Panc1 (cell line): ENCODE measurements around the gene CDH5. TPM values are rescaled to one million over a fixed set of nuclear protein-coding genes. Genes with fewer than 3 reads are reported as not detected.
A peak's percentile ranks its signal among the peaks of the same experiment; 100 is the strongest.

Source experiments
- ATAC-seq: fragments of 200-7000 bp; cut with Tn5 transposase; 2 replicates; pipeline ENCODE4 v1.9.1; 2020; ENCODE audit warnings: mild to moderate bottlenecking, moderate library complexity
- BruUV-seq: library from RNA; stranded (reverse); fragments of 400-500 nt; replicated peaks from 2 replicates; lab custom pipeline; 2021; lab: Mats Ljungman, UMichigan
- CTCF ChIA-PET: fragments of 300-600 bp; sonication (Branson Sonifier 250); formaldehyde crosslinking; loops from one replicate; lab custom pipeline; 2022; ENCODE audit warnings: antibody characterized with exemption; lab: Charles Lee
- POLR2A ChIA-PET: fragments of 300-600 bp; sonication (Branson Sonifier 250); formaldehyde crosslinking; loops from one replicate; lab custom pipeline; 2022; ENCODE audit warnings: antibody characterized with exemption; lab: Charles Lee
- DNase-seq: peaks from one replicate; pipeline ENCODE4 v3.0.0-alpha.2; 2010; ENCODE audit warnings: low read depth, low spot score
- H3K27ac ChIP-seq: 2 replicates; pipeline ENCODE4 v1.5.1; 2011; ENCODE audit warnings: mild to moderate bottlenecking, low read length, inconsistent platforms
- H3K27me3 ChIP-seq: fragments of 200-500 bp; sonication (Bioruptor generic); 2 replicates; pipeline ENCODE4 v1.6.0; 2014; ENCODE audit warnings: low read length, inconsistent platforms; ENCODE audit not compliant: control insufficient read depth, insufficient read depth
- H3K36me3 ChIP-seq: fragments of 200-500 bp; sonication (Bioruptor generic); 2 replicates; pipeline ENCODE4 v1.5.1; 2014; ENCODE audit warnings: inconsistent platforms, mild to moderate bottlenecking, low read length, moderate library complexity; ENCODE audit not compliant: control insufficient read depth, insufficient read depth
- H3K4me1 ChIP-seq: 2 replicates; pipeline ENCODE4 v1.5.1; 2011; ENCODE audit warnings: inconsistent platforms, mild to moderate bottlenecking, low read length, moderate library complexity; ENCODE audit not compliant: control insufficient read depth, insufficient read depth
- H3K4me3 ChIP-seq, 2 experiments: 2 replicates each; pipeline ENCODE4 v1.5.1; 2011 to 2012; ENCODE audit warnings: low read depth in 2 of 2, low read length in 2 of 2, mild to moderate bottlenecking in 2 of 2, inconsistent platforms in 1 of 2, moderate library complexity in 1 of 2
- H3K9me3 ChIP-seq: fragments of 200-500 bp; sonication (Bioruptor generic); 2 replicates; pipeline ENCODE4 v1.5.1; 2014; ENCODE audit warnings: low read depth, mild to moderate bottlenecking, inconsistent platforms, low read length, moderate library complexity; ENCODE audit not compliant: control insufficient read depth, insufficient read depth
- POLR2AphosphoS5 ChIP-seq: IDR thresholded peaks from 2 replicates; pipeline ENCODE4 v1.6.1; 2012; ENCODE audit warnings: mild to moderate bottlenecking, low read depth, low read length, moderate library complexity
- SIN3A ChIP-seq: IDR thresholded peaks from 2 replicates; pipeline ENCODE4 v1.6.1; 2012; ENCODE audit warnings: low read depth, mild to moderate bottlenecking, low read length, moderate library complexity, borderline replicate concordance; ENCODE audit not compliant: insufficient read depth
- TCF7L2 ChIP-seq: IDR thresholded peaks from 2 replicates; pipeline ENCODE4 v1.6.1; 2011; ENCODE audit warnings: mild to moderate bottlenecking, low read depth, low read length, inconsistent platforms
- in situ Hi-C: cut with HindIII; loops from 2 replicates; pipeline ENCODE4 v1.10.0; 2016; ENCODE audit warnings: low sequenced_read_pairs, low pct_unique_long_range_greater_than_20kb
- intact Hi-C: fragments of 100-400 bp; cut with micrococcal nuclease; formaldehyde crosslinking; loops from one replicate; pipeline ENCODE4 v1.10.0; 2022; ENCODE audit not compliant: unreplicated experiment
- total RNA-seq: library from RNA; stranded (reverse); gene quantifications from one replicate; pipeline ENCODE4 v1.2.1, GENCODE V29; 2021; ENCODE audit not compliant: unreplicated experiment
- TF ChIP-seq, protein P1 (sequence below): fragments of 450-650 bp; IDR thresholded peaks from 2 replicates; pipeline ENCODE4 v1.5.1; 2017; ENCODE audit warnings: mild to moderate bottlenecking
- TF ChIP-seq, protein P2 (sequence below), 2 experiments: IDR thresholded peaks; 2 replicates each; pipeline ENCODE4 v1.6.1; 2011 to 2012; ENCODE audit warnings: low read depth in 2 of 2, control low read depth in 1 of 2, low read length in 1 of 2, mild to moderate bottlenecking in 1 of 2, moderate library complexity in 1 of 2; ENCODE audit not compliant: insufficient read depth in 1 of 2

CDH5 gene
- total RNA-seq, 1 experiment from 2014 or later: 0.18 TPM

- H3K36me3 ChIP-seq: no peaks in the 10 kb centered on the region
- POLR2A ChIA-PET: no interaction called here
- ATAC-seq: no peak
- no peak overlapping the region for H3K4me3 ChIP-seq
- no peak overlapping the region for H3K27ac ChIP-seq
- no peaks in the 10 kb centered on the region for H3K4me1 ChIP-seq
- BruUV-seq: no TSS peak
- in situ Hi-C loops (no loop called here), intact Hi-C loops (no loop called here)
- CTCF ChIA-PET: no interaction called here
- H3K27me3 ChIP-seq: no peaks in the 10 kb centered on the region
- DNase-seq: no peak
- no peak for TF ChIP-seq POLR2AphosphoS5
- TF ChIP-seq, protein P1, sequence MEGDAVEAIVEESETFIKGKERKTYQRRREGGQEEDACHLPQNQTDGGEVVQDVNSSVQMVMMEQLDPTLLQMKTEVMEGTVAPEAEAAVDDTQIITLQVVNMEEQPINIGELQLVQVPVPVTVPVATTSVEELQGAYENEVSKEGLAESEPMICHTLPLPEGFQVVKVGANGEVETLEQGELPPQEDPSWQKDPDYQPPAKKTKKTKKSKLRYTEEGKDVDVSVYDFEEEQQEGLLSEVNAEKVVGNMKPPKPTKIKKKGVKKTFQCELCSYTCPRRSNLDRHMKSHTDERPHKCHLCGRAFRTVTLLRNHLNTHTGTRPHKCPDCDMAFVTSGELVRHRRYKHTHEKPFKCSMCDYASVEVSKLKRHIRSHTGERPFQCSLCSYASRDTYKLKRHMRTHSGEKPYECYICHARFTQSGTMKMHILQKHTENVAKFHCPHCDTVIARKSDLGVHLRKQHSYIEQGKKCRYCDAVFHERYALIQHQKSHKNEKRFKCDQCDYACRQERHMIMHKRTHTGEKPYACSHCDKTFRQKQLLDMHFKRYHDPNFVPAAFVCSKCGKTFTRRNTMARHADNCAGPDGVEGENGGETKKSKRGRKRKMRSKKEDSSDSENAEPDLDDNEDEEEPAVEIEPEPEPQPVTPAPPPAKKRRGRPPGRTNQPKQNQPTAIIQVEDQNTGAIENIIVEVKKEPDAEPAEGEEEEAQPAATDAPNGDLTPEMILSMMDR: no peak
- no peak for TF ChIP-seq SIN3A
- TF ChIP-seq TCF7L2: no peak
- TF ChIP-seq, protein P2, sequence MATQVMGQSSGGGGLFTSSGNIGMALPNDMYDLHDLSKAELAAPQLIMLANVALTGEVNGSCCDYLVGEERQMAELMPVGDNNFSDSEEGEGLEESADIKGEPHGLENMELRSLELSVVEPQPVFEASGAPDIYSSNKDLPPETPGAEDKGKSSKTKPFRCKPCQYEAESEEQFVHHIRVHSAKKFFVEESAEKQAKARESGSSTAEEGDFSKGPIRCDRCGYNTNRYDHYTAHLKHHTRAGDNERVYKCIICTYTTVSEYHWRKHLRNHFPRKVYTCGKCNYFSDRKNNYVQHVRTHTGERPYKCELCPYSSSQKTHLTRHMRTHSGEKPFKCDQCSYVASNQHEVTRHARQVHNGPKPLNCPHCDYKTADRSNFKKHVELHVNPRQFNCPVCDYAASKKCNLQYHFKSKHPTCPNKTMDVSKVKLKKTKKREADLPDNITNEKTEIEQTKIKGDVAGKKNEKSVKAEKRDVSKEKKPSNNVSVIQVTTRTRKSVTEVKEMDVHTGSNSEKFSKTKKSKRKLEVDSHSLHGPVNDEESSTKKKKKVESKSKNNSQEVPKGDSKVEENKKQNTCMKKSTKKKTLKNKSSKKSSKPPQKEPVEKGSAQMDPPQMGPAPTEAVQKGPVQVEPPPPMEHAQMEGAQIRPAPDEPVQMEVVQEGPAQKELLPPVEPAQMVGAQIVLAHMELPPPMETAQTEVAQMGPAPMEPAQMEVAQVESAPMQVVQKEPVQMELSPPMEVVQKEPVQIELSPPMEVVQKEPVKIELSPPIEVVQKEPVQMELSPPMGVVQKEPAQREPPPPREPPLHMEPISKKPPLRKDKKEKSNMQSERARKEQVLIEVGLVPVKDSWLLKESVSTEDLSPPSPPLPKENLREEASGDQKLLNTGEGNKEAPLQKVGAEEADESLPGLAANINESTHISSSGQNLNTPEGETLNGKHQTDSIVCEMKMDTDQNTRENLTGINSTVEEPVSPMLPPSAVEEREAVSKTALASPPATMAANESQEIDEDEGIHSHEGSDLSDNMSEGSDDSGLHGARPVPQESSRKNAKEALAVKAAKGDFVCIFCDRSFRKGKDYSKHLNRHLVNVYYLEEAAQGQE (IDR thresholded peaks at IDR 0.05; ENCODE audit: insufficient read depth in 1 of 2, low read depth in 2 of 2, low read length in 1 of 2): no peak
- H3K9me3 ChIP-seq: no peaks in the 10 kb centered on the region
Measured at GRCh38 chr16:66381585-66382170, 15.2 kb downstream of the CDH5 start.

GRCh38 chr16:66382171-66382965 lies 15.9 kb downstream of the CDH5 start:
- no peaks in the 10 kb centered on the region for H3K9me3 ChIP-seq
- H3K4me1 ChIP-seq: no peaks in the 10 kb centered on the region
- H3K36me3 ChIP-seq: no peaks in the 10 kb centered on the region
- in situ Hi-C loops (no loop called here), intact Hi-C loops (no loop called here)
- POLR2A ChIA-PET: no interaction called here
- no peak overlapping the region for H3K27ac ChIP-seq
- H3K27me3 ChIP-seq: no peaks in the 10 kb centered on the region
- no TSS peak for BruUV-seq
- ATAC-seq (peak; percentile 60), DNase-seq (peak; percentile 28)
- no peak overlapping the region for H3K4me3 ChIP-seq
- CTCF ChIA-PET: no interaction called here
- no peak for TF ChIP-seq TCF7L2
- TF ChIP-seq, protein P1: no peak
- TF ChIP-seq SIN3A: no peak
- TF ChIP-seq, protein P2 (IDR thresholded peaks at IDR 0.05; ENCODE audit: insufficient read depth in 1 of 2, low read depth in 2 of 2, low read length in 1 of 2): no peak
- TF ChIP-seq POLR2AphosphoS5: no peak
